Hematopoietic multipotent progenitor cell treated with erythropoietin and hydrocortisone succinate and interleukin-3 and kit ligand, for 17 days (in vitro differentiated cells): ENCODE data around the gene ULK3.
A peak's percentile ranks its signal among the peaks of the same experiment; 100 is the strongest.
"Not testable (repeated sequence)": the region's sequence is repeated elsewhere in the genome, so short reads cannot be mapped to it uniquely, and the experiment has no call there.

Experiments
- DNase-seq: peaks from one replicate; pipeline ENCODE4 v3.0.0-alpha.2; 2015; ENCODE audit warnings: low spot score

ULK3 gene

GRCh38 chr15:74842581-74843444 is at the start of gene ULK3:
ULK3 (minus strand) TSS chr15:74843156; CDS start chr15:74843105, 51 bp downstream.
- peak; percentile 85 for DNase-seq

- DNase-seq = no peak
These were observed 49.4 kb upstream of the ULK3 start for GRCh38 chr15:74892313-74892712.

GRCh38 chr15:74891469-74891868 is 48.5 kb upstream of the ULK3 start:
- DNase-seq = no peak

GRCh38 chr15:74890665-74890960 is 47.7 kb upstream of the ULK3 start:
- no peak for DNase-seq

GRCh38 chr15:74889883-74890664 is 47.1 kb upstream of the ULK3 start, which contains the start of gene MPI:
MPI (plus strand) TSS chr15:74890042; CDS start chr15:74890074, 32 bp downstream.
- DNase-seq = peak; percentile 66

GRCh38 chr15:74889390-74889882 is 46.5 kb upstream of the ULK3 start:
- no peak for DNase-seq

- no peak for DNase-seq
These were observed 45.8 kb upstream of the ULK3 start for GRCh38 chr15:74888716-74889115.

GRCh38 chr15:74887537-74888193 is 44.7 kb upstream of the ULK3 start:
- DNase-seq = not testable (repeated sequence)

GRCh38 chr15:74885461-74885860 is 42.5 kb upstream of the ULK3 start:
- no peak for DNase-seq

- DNase-seq = no peak
These were observed 41.7 kb upstream of the ULK3 start for GRCh38 chr15:74884428-74885223.

- DNase-seq = no peak
These were observed 39.6 kb upstream of the ULK3 start for GRCh38 chr15:74882528-74882927.

GRCh38 chr15:74878273-74878672 is 35.3 kb upstream of the ULK3 start:
- DNase-seq = no peak

- DNase-seq = no peak
These were observed 30.9 kb upstream of the ULK3 start for GRCh38 chr15:74873756-74874424.

GRCh38 chr15:74873036-74873755 is 30.2 kb upstream of the ULK3 start, which contains the start of gene SCAMP2:
SCAMP2 (minus strand) TSS chr15:74873365; CDS start chr15:74873255, 110 bp downstream.
- peak; percentile 92 for DNase-seq

- no peak for DNase-seq
These were observed 29.7 kb upstream of the ULK3 start for GRCh38 chr15:74872702-74873035.

GRCh38 chr15:74870436-74871215 is 27.7 kb upstream of the ULK3 start:
- DNase-seq = no peak

- peak; percentile 31 for DNase-seq
These were observed 26.9 kb upstream of the ULK3 start for GRCh38 chr15:74869726-74870407.

- no peak for DNase-seq
These were observed 26.4 kb upstream of the ULK3 start for GRCh38 chr15:74869372-74869725.

- no peak for DNase-seq
These were observed 25.1 kb upstream of the ULK3 start for GRCh38 chr15:74868059-74868458.
